ENCODE data around the gene ACTN4.

ACTN4 gene

GRCh38 chr19:38697641-38698071 lies 50.2 kb downstream of the ACTN4 start:
- no peak for DNase-seq

- no peak for DNase-seq
These were observed 51.0 kb downstream of the ACTN4 start for GRCh38 chr19:38698225-38699026.

- no peak for DNase-seq
These were observed 51.5 kb downstream of the ACTN4 start for GRCh38 chr19:38699027-38699346.

GRCh38 chr19:38699647-38700349 lies 52.3 kb downstream of the ACTN4 start:
- DNase-seq, result no peak

GRCh38 chr19:38700350-38700901 lies 53.0 kb downstream of the ACTN4 start:
- no peak for DNase-seq

GRCh38 chr19:38700902-38701454 lies 53.5 kb downstream of the ACTN4 start:
- DNase-seq, result no peak

- no peak for DNase-seq
These were observed 54.1 kb downstream of the ACTN4 start for GRCh38 chr19:38701455-38702063.

- no peak for DNase-seq
These were observed 54.8 kb downstream of the ACTN4 start for GRCh38 chr19:38702278-38702677.

- DNase-seq, result no peak
These were observed 56.1 kb downstream of the ACTN4 start for GRCh38 chr19:38703509-38703908.

- no peak for DNase-seq
These were observed 57.1 kb downstream of the ACTN4 start for GRCh38 chr19:38704488-38705026.

GRCh38 chr19:38705197-38706019 lies 58.0 kb downstream of the ACTN4 start:
- DNase-seq, result no peak

- no peak for DNase-seq
These were observed 59.5 kb downstream of the ACTN4 start for GRCh38 chr19:38706792-38707511.

GRCh38 chr19:38707512-38708114 lies 60.2 kb downstream of the ACTN4 start:
- no peak for DNase-seq

GRCh38 chr19:38708413-38709024 lies 61.1 kb downstream of the ACTN4 start:
- no peak for DNase-seq

GRCh38 chr19:38709119-38709518 lies 61.7 kb downstream of the ACTN4 start:
- no peak for DNase-seq

- no peak for DNase-seq
These were observed 62.4 kb downstream of the ACTN4 start for GRCh38 chr19:38709671-38710415.

GRCh38 chr19:38710416-38710702 lies 62.9 kb downstream of the ACTN4 start:
- DNase-seq, result no peak

- no peak for DNase-seq
These were observed 63.7 kb downstream of the ACTN4 start for GRCh38 chr19:38710928-38711725.

GRCh38 chr19:38711726-38712153 lies 64.3 kb downstream of the ACTN4 start:
- DNase-seq, result no peak
